GM18870 (cell line): Measurements from ENCODE around the gene MST1.
"Not testable (repeated sequence)": the region's sequence is repeated elsewhere in the genome, so short reads cannot be mapped to it uniquely, and the experiment has no call there.

Experiments
- ATAC-seq: cut with Tn5 transposase; IDR thresholded peaks from one replicate; pipeline ENCODE4 v1.9.1; 2021; ENCODE audit warnings: moderate library complexity; ENCODE audit not compliant: unreplicated experiment

Gene MST1

GRCh38 chr3:49701388-49702077 lies 12.3 kb upstream of the MST1 start:
- no peak for ATAC-seq

- no peak for ATAC-seq
Measured at GRCh38 chr3:49700453-49701128, 11.3 kb upstream of the MST1 start.

DNA sequence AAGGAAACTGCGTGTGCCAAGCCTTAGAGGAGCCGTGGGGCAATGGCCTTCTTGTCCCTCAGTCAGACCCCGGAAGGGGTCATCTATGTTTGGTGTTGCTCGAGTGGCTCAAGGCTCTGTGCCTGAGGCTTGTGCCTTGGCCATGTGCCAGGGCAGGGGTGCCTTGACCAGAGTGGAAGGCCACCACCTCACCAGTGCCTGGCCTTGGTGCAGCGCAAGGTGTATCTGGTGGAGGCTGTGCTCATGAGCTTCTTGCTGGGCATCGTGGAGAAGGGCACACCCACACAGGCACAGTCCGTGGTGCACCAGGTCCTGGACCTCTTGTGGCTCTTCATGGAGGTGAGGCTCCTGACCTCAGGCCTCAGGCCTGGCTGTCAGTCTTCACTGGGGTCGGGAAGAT lies 10.7 kb upstream of the MST1 start:
- ATAC-seq = no peak

- no peak for ATAC-seq
Measured at GRCh38 chr3:49699281-49699979, 10.2 kb upstream of the MST1 start.

- not testable (repeated sequence) for ATAC-seq
Measured at GRCh38 chr3:49695350-49696015, 6.2 kb upstream of the MST1 start.

DNA sequence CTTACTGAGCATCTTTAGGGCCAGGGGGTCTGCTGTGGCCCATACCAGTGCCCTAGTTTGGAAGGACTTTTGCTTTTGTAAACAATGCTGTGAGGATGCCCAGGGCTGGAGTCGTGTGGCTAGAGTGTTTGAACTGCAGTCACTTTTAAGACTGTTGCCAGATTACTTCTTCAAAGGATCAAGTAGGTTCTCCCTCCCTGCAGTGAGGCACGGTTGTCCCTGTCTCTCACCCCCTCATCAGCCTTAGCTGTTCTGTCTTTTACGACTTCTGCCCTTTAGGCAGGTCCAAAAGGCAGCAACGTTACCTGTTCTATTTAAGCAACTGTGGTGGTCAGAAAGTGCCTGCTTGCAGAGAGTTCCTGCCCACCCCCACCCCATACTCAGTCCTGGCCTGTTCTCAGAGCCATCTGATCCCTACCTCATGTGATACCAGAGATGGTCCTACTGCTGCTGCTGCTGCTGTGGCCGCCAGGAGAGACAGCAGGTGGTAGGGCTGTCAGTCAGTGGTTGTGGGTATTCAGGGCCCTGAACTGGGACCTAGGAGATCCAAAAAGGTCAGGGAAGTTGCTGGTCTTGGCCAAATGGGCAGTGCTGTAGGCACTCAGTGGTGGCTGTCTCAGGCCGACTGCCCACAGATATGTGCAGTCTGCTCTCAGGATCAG lies 5.3 kb upstream of the MST1 start:
- not testable (repeated sequence) for ATAC-seq

- not testable (repeated sequence) for ATAC-seq
Measured at GRCh38 chr3:49691481-49691880, 2.2 kb upstream of the MST1 start.

- not testable (repeated sequence) for ATAC-seq
Measured at GRCh38 chr3:49690856-49691255, 1.6 kb upstream of the MST1 start.

DNA sequence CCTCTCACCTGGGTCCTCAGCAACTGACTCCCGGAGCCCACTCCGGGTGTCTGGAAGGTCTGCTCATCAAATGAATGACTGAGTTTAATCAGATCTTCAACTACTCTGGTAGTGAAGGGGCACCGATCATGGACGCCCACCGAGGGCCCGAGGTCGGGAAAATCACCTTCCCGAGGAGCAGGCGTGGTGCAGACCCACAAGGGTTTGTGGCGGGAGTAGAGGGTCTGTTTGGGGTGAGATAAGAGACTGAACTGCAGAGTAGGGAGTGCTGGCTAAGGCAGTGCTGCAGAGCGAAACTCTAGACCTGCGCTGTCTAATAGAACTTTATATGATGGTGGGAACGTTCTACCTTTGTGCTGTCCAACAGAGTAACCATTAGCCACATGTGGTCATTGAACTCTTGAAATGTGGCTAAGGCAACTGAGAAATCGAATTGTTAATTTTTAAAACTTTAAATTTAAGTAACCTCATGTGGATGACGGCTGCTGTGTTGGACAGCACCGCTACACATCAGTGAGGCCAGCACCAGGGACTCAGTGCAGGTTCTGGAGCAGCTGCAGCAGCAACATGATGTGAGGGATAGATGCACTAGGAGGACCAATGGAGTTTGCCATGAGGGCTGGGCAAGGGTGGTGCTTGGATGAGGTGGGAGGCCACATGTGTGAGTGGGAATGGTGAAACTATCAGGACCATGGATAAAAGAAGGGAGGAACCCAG lies 792 bp upstream of the MST1 start:
- ATAC-seq = not testable (repeated sequence)

DNA sequence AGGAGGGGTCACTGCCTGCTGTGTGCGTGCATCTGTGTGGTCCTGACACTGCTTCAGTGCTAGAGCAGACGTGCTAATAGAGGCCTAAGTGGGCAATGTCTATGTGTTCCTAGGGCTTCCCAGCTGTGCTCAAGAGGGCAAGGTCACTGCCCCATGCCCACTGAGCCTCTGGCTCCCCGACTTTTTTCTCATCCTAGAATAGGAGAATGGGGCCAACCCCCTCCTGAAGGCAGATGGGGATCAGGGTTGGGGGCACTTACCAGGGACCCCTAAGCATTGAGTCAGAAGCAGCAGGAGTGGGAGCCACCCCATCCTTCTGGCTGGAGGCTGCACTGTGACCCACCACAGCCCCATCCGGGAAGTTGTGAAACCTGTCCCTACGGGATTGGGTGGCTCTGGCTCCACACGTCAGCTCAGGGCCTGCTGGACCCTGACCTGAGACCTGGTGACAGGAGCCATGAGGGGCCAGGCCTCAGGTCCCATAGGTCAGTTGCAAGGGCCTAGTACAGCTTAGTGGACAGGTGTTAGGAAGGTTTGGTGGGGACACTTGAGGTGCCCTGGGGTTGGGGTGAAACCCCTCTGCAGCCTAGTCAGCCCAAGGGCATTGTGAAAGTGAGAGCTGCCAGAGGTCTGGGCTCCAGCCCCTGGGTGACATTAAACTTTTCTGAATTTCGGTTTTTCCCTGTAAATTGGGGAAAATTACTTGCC lies 782 bp downstream of the MST1 start:
- not testable (repeated sequence) for ATAC-seq

- ATAC-seq = not testable (repeated sequence)
Measured at GRCh38 chr3:49687424-49687795, 1.9 kb downstream of the MST1 start.

DNA sequence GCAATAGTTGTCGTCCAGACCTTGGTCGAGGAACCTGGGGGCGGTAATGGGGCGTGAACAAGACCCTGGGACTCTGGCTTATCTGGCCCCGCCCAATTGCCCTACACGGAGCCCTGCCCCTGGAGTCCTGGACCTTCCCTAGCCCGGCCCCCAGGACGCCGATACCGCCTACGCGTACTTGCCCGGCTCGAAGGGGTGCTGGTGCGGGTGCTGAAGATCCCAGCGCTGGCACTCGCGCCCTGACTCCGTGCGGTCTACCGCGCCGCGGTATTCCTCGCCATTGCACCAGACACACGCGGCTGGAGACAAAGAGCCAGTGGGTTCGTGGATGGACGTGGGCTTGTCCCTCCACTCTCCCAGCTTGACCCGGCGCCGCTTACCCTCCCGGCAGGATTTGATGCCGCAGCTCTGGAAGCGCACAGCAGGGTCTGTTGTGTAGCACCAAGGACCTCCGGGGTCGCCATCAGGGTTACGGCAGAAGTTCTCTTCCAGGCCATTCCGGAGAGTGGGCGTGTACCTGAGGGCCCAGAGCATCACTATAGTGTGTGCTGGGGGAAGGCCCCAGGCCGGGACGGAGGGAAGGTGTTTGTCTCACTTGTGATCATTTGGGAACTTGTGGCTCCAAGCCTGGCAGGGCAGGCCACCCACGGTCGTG lies 2.4 kb downstream of the MST1 start:
- not testable (repeated sequence) for ATAC-seq

GRCh38 chr3:49686346-49686745 lies 2.9 kb downstream of the MST1 start:
- not testable (repeated sequence) for ATAC-seq

GRCh38 chr3:49685846-49686245 lies 3.4 kb downstream of the MST1 start:
- ATAC-seq = not testable (repeated sequence)

DNA sequence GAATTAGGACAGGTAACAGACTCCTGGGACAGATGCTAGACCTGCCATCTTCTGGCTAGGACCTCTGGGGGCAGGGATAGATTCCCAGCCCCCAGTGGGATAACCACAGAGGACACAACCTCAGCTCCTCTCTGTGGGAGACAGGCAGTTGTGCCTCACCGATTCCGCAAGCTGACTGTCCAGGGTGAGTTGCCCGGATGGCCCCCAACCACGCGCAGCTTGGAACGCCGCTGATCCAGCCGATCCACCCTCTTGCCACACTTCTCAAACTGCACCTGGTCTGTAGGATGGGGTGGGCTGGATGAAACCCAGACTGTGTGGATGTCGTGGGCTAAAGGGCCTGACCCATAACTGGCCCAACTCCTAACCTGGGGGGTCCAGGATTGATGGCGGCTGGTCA lies 4.2 kb downstream of the MST1 start:
- ATAC-seq = not testable (repeated sequence)

DNA sequence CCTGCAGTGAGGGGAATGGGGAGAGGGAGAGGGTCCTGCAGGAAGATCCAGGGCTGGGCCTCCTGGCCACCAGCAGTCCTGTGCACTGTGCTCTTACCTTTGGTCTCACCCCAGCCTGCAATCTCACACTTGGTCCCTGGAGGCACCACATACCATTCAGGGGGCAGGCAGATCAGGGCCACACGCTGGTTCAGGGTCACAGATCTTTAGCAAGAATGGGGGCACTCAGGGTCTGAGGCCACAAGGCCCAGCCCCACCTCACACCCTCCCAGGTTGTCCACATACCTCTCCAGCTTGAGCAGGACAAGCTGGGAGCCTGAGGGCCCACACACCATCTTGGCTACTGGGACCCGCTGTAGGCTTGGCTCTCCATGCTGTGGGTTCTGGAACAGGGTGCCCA lies 4.8 kb downstream of the MST1 start:
- ATAC-seq = not testable (repeated sequence)

DNA sequence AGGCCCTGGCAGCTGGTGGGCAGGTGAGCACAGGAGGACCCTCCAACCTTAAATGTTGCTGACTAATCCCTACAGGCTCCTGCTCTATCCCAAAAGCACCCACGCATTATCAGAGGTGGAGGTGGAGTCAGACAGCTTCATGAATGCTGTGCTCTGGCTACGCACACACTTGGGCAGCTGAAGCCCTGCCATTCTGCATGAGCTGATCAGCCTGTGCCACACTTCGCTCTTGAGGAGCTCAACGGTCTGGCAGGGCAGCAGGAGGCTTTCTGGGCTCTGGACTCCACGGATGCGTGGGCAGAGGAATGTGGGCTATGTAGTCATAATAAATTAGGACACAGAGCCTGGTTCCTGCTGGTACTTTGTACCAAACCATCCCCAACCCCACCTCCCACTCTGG lies 6.1 kb downstream of the MST1 start:
- no peak for ATAC-seq

DNA sequence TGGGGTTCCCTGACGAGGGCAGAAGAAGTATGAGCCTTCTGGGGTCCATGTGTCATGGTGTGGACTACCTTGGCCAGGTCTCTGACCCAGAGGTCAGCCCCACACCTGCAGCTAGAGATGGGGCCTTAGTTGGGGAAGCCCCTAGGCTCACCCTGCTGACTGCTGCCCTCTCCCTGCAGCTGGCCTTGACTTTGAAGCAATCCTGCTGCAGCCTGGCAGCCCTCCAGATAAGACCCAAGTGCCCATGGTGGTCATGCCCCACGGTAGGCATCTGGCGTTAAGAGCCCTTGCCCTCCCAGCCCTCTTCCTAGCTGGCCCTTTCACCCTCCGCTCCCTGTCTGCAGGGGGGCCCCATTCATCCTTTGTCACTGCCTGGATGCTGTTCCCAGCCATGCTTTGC lies 7.7 kb downstream of the MST1 start:
- no peak for ATAC-seq

GRCh38 chr3:49681232-49681522 lies 8.1 kb downstream of the MST1 start:
- no peak for ATAC-seq
